Measurements from ENCODE around the gene NCAN. TPM values are rescaled to one million over a fixed set of nuclear protein-coding genes. Genes with fewer than 3 reads are reported as not detected.

NCAN gene
- total and polyA plus RNA-seq, 2 of the 13 experiments (the other 11 are each of a cell fraction or from before 2014, with no cell fraction given): not detected

- TF ChIP-seq CREB3 (CRISPR knock-in tag; IDR thresholded peaks at IDR 0.05): peak; percentile 86; the same call in 1 of the 2 replicates
- 0 out of 2 replicates have a peak, but pooled peaks have one; percentile 28 for TF ChIP-seq THAP9 (CRISPR knock-in tag; IDR thresholded peaks at IDR 0.05; ENCODE audit: borderline replicate concordance)
- TF ChIP-seq ZNF430 (CRISPR knock-in tag; IDR thresholded peaks at IDR 0.05): peak; percentile 60; the same call in 1 of the 2 replicates
- TF ChIP-seq, protein P1, sequence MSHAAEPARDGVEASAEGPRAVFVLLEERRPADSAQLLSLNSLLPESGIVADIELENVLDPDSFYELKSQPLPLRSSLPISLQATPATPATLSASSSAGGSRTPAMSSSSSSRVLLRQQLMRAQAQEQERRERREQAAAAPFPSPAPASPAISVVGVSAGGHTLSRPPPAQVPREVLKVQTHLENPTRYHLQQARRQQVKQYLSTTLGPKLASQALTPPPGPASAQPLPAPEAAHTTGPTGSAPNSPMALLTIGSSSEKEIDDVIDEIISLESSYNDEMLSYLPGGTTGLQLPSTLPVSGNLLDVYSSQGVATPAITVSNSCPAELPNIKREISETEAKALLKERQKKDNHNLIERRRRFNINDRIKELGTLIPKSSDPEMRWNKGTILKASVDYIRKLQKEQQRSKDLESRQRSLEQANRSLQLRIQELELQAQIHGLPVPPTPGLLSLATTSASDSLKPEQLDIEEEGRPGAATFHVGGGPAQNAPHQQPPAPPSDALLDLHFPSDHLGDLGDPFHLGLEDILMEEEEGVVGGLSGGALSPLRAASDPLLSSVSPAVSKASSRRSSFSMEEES (CRISPR knock-in tag; IDR thresholded peaks at IDR 0.05): peak; percentile 61
- TF ChIP-seq TEAD2 (CRISPR knock-in tag; IDR thresholded peaks at IDR 0.05): no peak; the same call in none of the 2 replicates
- peak; percentile 54; the same call in 1 of the 2 replicates for TF ChIP-seq ATF3 (CRISPR knock-in tag; IDR thresholded peaks at IDR 0.05)
- peak; percentile 68 for TF ChIP-seq RXRB (CRISPR knock-in tag; IDR thresholded peaks at IDR 0.05; ENCODE audit: borderline replicate concordance)
- no peak for TF ChIP-seq ZNF18 (CRISPR knock-in tag; IDR thresholded peaks at IDR 0.05; ENCODE audit: insufficient replicate concordance)
- TF ChIP-seq, protein P2, sequence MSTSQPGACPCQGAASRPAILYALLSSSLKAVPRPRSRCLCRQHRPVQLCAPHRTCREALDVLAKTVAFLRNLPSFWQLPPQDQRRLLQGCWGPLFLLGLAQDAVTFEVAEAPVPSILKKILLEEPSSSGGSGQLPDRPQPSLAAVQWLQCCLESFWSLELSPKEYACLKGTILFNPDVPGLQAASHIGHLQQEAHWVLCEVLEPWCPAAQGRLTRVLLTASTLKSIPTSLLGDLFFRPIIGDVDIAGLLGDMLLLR (CRISPR knock-in tag; IDR thresholded peaks at IDR 0.05): no peak
- TF ChIP-seq ZNF567 (CRISPR knock-in tag; IDR thresholded peaks at IDR 0.05; ENCODE audit: borderline replicate concordance): no peak
- peak; percentile 83; the same call in 1 of the 2 replicates for TF ChIP-seq ZNF580 (CRISPR knock-in tag; IDR thresholded peaks at IDR 0.05; ENCODE audit: borderline replicate concordance, low read depth)
- no peak for TF ChIP-seq ZNF350 (CRISPR knock-in tag; IDR thresholded peaks at IDR 0.05; ENCODE audit: borderline replicate concordance, low read depth)
- TF ChIP-seq WIZ (CRISPR knock-in tag; IDR thresholded peaks at IDR 0.05): peak; percentile 93
- TF ChIP-seq ZNF883 (CRISPR knock-in tag; IDR thresholded peaks at IDR 0.05; ENCODE audit: not compliant biosample characterization): no peak
- TF ChIP-seq FOXK1 (CRISPR knock-in tag; IDR thresholded peaks at IDR 0.05; ENCODE audit: borderline replicate concordance, low read depth): peak; percentile 45; the same call in 1 of the 2 replicates
- peak; percentile 49; the same call in 1 of the 2 replicates for TF ChIP-seq TBX2 (CRISPR knock-in tag; IDR thresholded peaks at IDR 0.05; ENCODE audit: borderline replicate concordance)
- TF ChIP-seq ZNF160 (CRISPR knock-in tag; IDR thresholded peaks at IDR 0.05): 0 out of 2 replicates have a peak, but pooled peaks have one; percentile 65
- no peak for TF ChIP-seq ZNF788 (CRISPR knock-in tag; IDR thresholded peaks at IDR 0.05; ENCODE audit: borderline replicate concordance)
- TF ChIP-seq ZFX (CRISPR knock-in tag; IDR thresholded peaks at IDR 0.05; ENCODE audit: low read depth): no peak
- no peak for TF ChIP-seq ASH2L (IDR thresholded peaks at IDR 0.05; ENCODE audit: insufficient read length, low read depth, low read length)
- TF ChIP-seq ZFP1 (CRISPR knock-in tag; IDR thresholded peaks at IDR 0.05): peak; percentile 49; the same call in 1 of the 2 replicates
Observed at GRCh38 chr19:19214892-19215291, 3.1 kb downstream of the NCAN start (continued).

Data from HepG2 (cell line).